Measurements from ENCODE around the gene DIPK1C. TPM values are rescaled to one million over a fixed set of nuclear protein-coding genes. Genes with fewer than 3 reads are reported as not detected.
A peak's percentile ranks its signal among the peaks of the same experiment; 100 is the strongest.
"Not testable (repeated sequence)": the region's sequence is repeated elsewhere in the genome, so short reads cannot be mapped to it uniquely, and the experiment has no call there.

The DIPK1C gene
- 1 to 10 TPM in 1 of 4 donors, under 1 TPM in 2, not detected in 1; 0.20 to 1.5 (median 0.44) TPM for total RNA-seq

- H3K27ac ChIP-seq = no peak within 1 kb of the TSS
- peaks cover 0 to 46% of the 10 kb centered on the region in 2 donors for H3K27me3 ChIP-seq
- H3K4me1 ChIP-seq = peaks cover 0 to 26% (median 12%) of the 10 kb centered on the region in 4 donors
- no peak for TF ChIP-seq CTCF (IDR thresholded peaks at IDR 0.05)
- no peak for TF ChIP-seq POLR2A (IDR thresholded peaks at IDR 0.05)
- TF ChIP-seq EP300 (IDR thresholded peaks at IDR 0.05) = no peak
- H3K9me3 ChIP-seq = no peaks in the 10 kb centered on the region
- DNase-seq (ENCODE audit: low spot score in 2 of 2) = no peak
- H3K4me3 ChIP-seq = peak within 1 kb of the TSS; percentile 25 to 54 (median 33)
- WGBS, 2 donors = 4 to 6% methylated on average over 18 to 20 of the region's 76 CpGs
- no peaks in the 10 kb centered on the region for H3K36me3 ChIP-seq
Observed at GRCh38 chr18:74457043-74457724, at the start of gene DIPK1C. Gene DIPK1C, minus strand, starts transcription at chr18:74457308. Its CDS starts 49 bp downstream, at chr18:74457259.

- H3K9me3 ChIP-seq = no peaks in the 10 kb centered on the region
- H3K4me1 ChIP-seq = peaks cover 0 to 9% (median 0%) of the 10 kb centered on the region in 4 donors
- no peak overlapping the region for H3K4me3 ChIP-seq
- TF ChIP-seq CTCF (IDR thresholded peaks at IDR 0.05) (no peak), POLR2A (IDR thresholded peaks at IDR 0.05) (no peak), EP300 (IDR thresholded peaks at IDR 0.05) (no peak)
- H3K27ac ChIP-seq = no peak overlapping the region
- DNase-seq (ENCODE audit: low spot score in 2 of 2) = no peak
- H3K27me3 ChIP-seq = no peaks in the 10 kb centered on the region
- H3K36me3 ChIP-seq = peaks cover 2 to 96% (median 35%) of the 10 kb centered on the region in 3 donors
- 48 to 62% methylated on average over 11 of the region's 11 CpGs for WGBS, 2 donors
Observed at GRCh38 chr18:74506448-74507084, 49.5 kb upstream of the DIPK1C start.

GRCh38 chr18:74505776-74506175, 48.7 kb upstream of the DIPK1C start:
- no peak for TF ChIP-seq EP300 (IDR thresholded peaks at IDR 0.05)
- no peak for TF ChIP-seq CTCF (IDR thresholded peaks at IDR 0.05)
- TF ChIP-seq POLR2A (IDR thresholded peaks at IDR 0.05) = no peak
- no peaks in the 10 kb centered on the region for H3K9me3 ChIP-seq
- no peak for DNase-seq (ENCODE audit: low spot score in 2 of 2)
- WGBS, 2 donors = 93 to 97% methylated on average over 16 of the region's 16 CpGs
- peaks cover 2 to 96% (median 31%) of the 10 kb centered on the region in 3 donors for H3K36me3 ChIP-seq
- H3K4me3 ChIP-seq = no peak overlapping the region
- no peak overlapping the region for H3K27ac ChIP-seq
- no peaks in the 10 kb centered on the region for H3K27me3 ChIP-seq
- peaks cover 0 to 9% (median 0%) of the 10 kb centered on the region in 4 donors for H3K4me1 ChIP-seq

- H3K4me1 ChIP-seq = peaks cover 0 to 25% (median 9%) of the 10 kb centered on the region in 4 donors
- DNase-seq (ENCODE audit: low spot score in 2 of 2) = no peak
- WGBS, 2 donors = 81 to 89% methylated on average over 4 of the region's 4 CpGs
- H3K36me3 ChIP-seq = peaks cover 2 to 75% (median 21%) of the 10 kb centered on the region in 3 donors
- no peaks in the 10 kb centered on the region for H3K9me3 ChIP-seq
- H3K27ac ChIP-seq = no peak overlapping the region
- H3K27me3 ChIP-seq = no peaks in the 10 kb centered on the region
- H3K4me3 ChIP-seq = no peak overlapping the region
- TF ChIP-seq POLR2A (IDR thresholded peaks at IDR 0.05) (no peak), CTCF (IDR thresholded peaks at IDR 0.05) (no peak), EP300 (IDR thresholded peaks at IDR 0.05) (no peak)
Observed at GRCh38 chr18:74503137-74503536, 46.0 kb upstream of the DIPK1C start.

- TF ChIP-seq CTCF (IDR thresholded peaks at IDR 0.05) (no peak), EP300 (IDR thresholded peaks at IDR 0.05) (no peak), POLR2A (IDR thresholded peaks at IDR 0.05) (no peak)
- DNase-seq (ENCODE audit: low spot score in 2 of 2) = no peak
- Histone ChIP-seq H3K4me3 (peak overlapping the region in 2 of 4 donors; percentile 23 to 31), H3K27ac (peak overlapping the region in 3 of 4 donors; percentile 22 to 69 (median 51)), H3K4me1 (peaks cover 0 to 32% (median 20%) of the 10 kb centered on the region in 4 donors), H3K9me3 (no peaks in the 10 kb centered on the region), H3K27me3 (no peaks in the 10 kb centered on the region), H3K36me3 (peaks cover 2 to 58% (median 13%) of the 10 kb centered on the region in 3 donors)
- 72 to 82% methylated on average over 4 of the region's 4 CpGs for WGBS, 2 donors
Observed at GRCh38 chr18:74501386-74501785, 44.3 kb upstream of the DIPK1C start.

- Histone ChIP-seq H3K4me1 (peaks cover 0 to 32% (median 20%) of the 10 kb centered on the region in 4 donors), H3K36me3 (peaks cover 2 to 52% (median 13%) of the 10 kb centered on the region in 3 donors), H3K27ac (peak overlapping the region in 3 of 4 donors; percentile 22 to 75 (median 69)), H3K4me3 (peak overlapping the region in 2 of 4 donors; percentile 23 to 31)
- not testable (repeated sequence) for H3K9me3 ChIP-seq; DNase-seq (ENCODE audit: low spot score in 2 of 2); H3K27me3 ChIP-seq
- whole genome bisulfite sequencing, 2 donors = 82 to 83% methylated on average over 8 of the region's 8 CpGs
Observed at GRCh38 chr18:74500774-74501173, 43.7 kb upstream of the DIPK1C start.

Measured in tibial nerve (tissue), 4 donors.